Measurements from ENCODE around the gene CERKL. TPM values are rescaled to one million over a fixed set of nuclear protein-coding genes. Genes with fewer than 3 reads are reported as not detected.

The CERKL gene
- total and polyA plus RNA-seq, 12 donors = 0.03 TPM; not detected in 11

DNA sequence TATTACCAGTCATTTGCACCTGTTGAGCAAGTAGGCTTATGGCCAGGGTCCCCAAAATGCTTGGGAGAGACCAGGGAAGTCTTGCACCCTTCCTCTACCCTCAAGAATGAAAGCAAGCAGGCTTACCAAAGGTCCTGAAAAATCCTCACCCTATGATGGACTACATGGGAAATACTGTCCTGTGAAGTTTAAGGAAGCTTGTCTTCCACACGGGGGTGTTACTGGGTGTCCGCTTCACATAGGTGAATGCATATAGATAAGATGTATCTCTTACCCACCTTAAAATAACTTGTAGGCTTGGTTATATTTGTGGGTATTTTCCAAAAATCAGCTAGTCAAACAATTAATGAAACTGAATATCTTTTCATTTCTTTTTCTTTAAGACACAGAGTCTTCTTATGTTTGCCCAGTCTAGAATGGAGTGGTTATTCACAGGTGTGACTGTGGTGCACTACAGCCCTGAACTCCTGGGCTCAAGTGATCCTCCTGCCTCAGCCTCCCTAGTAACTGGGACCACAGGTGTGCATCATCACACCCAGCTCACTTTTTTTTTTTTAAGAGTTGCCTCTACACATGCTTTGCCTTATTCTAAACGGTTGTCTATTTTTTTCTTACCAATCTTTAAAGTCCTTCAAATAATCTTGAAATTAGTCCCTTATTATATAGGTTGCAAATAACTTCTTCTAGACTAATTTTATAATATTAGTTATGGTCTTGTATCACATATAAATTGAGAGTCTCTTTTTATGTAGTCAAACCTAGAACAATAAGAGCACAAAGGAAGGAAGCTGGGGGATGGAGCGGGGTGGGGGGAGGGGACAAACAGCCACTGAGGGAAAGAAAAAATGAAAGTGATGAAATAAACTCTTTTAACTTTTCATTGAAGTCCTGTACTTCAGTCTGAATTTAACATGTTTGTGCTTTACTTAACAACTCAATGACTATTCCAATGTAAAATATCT, 49.0 kb downstream of the CERKL start:
- Histone ChIP-seq H3K4me1 (replicated peaks in 1 of 2) (no peaks in the 10 kb centered on the region), H3K36me3 (replicated peaks in 1 of 2) (no peaks in the 10 kb centered on the region), H3K9me3 (replicated peaks in 1 of 3) (no peaks in the 10 kb centered on the region), H3K27ac (no peak overlapping the region), H3K4me3 (no peak overlapping the region), H3K27me3 (no peaks in the 10 kb centered on the region)
- DNase-seq = no peak
- TF ChIP-seq POLR2A (IDR thresholded peaks at IDR 0.05) = no peak
- TF ChIP-seq, protein P1, sequence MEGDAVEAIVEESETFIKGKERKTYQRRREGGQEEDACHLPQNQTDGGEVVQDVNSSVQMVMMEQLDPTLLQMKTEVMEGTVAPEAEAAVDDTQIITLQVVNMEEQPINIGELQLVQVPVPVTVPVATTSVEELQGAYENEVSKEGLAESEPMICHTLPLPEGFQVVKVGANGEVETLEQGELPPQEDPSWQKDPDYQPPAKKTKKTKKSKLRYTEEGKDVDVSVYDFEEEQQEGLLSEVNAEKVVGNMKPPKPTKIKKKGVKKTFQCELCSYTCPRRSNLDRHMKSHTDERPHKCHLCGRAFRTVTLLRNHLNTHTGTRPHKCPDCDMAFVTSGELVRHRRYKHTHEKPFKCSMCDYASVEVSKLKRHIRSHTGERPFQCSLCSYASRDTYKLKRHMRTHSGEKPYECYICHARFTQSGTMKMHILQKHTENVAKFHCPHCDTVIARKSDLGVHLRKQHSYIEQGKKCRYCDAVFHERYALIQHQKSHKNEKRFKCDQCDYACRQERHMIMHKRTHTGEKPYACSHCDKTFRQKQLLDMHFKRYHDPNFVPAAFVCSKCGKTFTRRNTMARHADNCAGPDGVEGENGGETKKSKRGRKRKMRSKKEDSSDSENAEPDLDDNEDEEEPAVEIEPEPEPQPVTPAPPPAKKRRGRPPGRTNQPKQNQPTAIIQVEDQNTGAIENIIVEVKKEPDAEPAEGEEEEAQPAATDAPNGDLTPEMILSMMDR (IDR thresholded peaks at IDR 0.05) = no peak
- intact Hi-C loops (cut with DNase I) = no loop called here
- 64 to 77% (median 73%) methylated on average over 4 of the region's 4 CpGs for WGBS, 4 donors

GRCh38 chr2:181605889-181606837, 50.7 kb downstream of the CERKL start:
- no peaks in the 10 kb centered on the region for H3K27me3 ChIP-seq
- DNase-seq = no peak
- no peak overlapping the region for H3K4me3 ChIP-seq
- H3K27ac ChIP-seq = no peak overlapping the region
- intact Hi-C loops (cut with DNase I) = no loop called here
- no peaks in the 10 kb centered on the region for H3K9me3 ChIP-seq (replicated peaks in 1 of 3)
- TF ChIP-seq POLR2A (IDR thresholded peaks at IDR 0.05) = no peak
- TF ChIP-seq, protein P1 (IDR thresholded peaks at IDR 0.05) = no peak
- no peaks in the 10 kb centered on the region for H3K36me3 ChIP-seq (replicated peaks in 1 of 2)
- no peaks in the 10 kb centered on the region for H3K4me1 ChIP-seq (replicated peaks in 1 of 2)
- WGBS, 4 donors = 57 to 76% (median 70%) methylated on average over 2 of the region's 3 CpGs

DNA sequence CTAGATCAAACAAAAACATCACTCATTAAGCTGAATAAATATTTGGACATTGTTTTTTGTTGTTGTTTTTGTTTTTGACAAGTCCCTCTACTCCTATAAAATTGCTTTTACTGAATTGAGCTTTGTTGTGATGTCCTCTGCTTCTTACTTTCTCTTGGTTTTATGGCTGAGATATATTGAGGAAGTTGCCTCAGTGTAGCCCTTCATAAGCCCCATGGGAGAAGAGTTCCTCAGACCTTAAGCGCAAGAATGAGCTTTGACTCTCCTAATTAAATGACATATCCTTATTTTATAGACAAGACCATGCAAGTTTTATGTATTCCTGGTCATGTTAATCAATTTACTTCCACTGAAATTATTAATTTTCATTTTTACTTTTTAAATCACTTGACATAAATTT, 54.9 kb downstream of the CERKL start:
- H3K36me3 ChIP-seq (replicated peaks in 1 of 2) = no peaks in the 10 kb centered on the region
- no peak overlapping the region for H3K27ac ChIP-seq
- no peak overlapping the region for H3K4me3 ChIP-seq
- H3K9me3 ChIP-seq (replicated peaks in 1 of 3) = no peaks in the 10 kb centered on the region
- no peaks in the 10 kb centered on the region for H3K27me3 ChIP-seq
- no peak for DNase-seq
- WGBS, 4 donors = 83 to 100% (median 95%) methylated on average over 1 of the region's 1 CpG
- intact Hi-C loops (cut with DNase I) = no loop called here
- TF ChIP-seq, protein P1 (IDR thresholded peaks at IDR 0.05) = no peak
- TF ChIP-seq POLR2A (IDR thresholded peaks at IDR 0.05) = no peak
- H3K4me1 ChIP-seq (replicated peaks in 1 of 2) = no peaks in the 10 kb centered on the region

DNA sequence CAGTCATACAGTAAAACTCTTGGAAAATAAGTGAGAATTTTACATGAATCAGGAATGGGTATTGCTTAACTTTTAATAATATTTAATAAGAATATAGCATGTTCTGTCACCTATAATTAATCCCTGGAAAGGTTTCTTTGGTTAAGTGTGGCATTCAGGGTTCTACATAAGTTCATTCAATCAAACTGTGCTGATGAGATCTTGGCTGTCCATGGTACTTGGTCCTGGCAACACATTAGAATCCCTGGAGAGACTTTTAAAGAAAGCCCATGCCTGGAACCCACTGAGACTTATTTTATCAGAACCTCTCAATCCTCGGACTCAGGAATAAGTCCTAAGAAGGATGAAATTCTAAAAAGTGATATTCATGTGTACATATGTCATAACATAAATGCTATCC, 60.3 kb downstream of the CERKL start:
- Histone ChIP-seq H3K27me3 (no peaks in the 10 kb centered on the region), H3K27ac (no peak overlapping the region), H3K9me3 (replicated peaks in 1 of 3) (no peaks in the 10 kb centered on the region), H3K4me3 (no peak overlapping the region), H3K36me3 (replicated peaks in 1 of 2) (no peaks in the 10 kb centered on the region), H3K4me1 (replicated peaks in 1 of 2) (no peaks in the 10 kb centered on the region)
- DNase-seq = no peak
- intact Hi-C loops (cut with DNase I) = no loop called here
- TF ChIP-seq, protein P1 (IDR thresholded peaks at IDR 0.05) = no peak
- no peak for TF ChIP-seq POLR2A (IDR thresholded peaks at IDR 0.05)
- WGBS, 4 donors = 50 to 68% (median 63%) methylated on average over 1 of the region's 1 CpG
